Measurements from ENCODE around the gene ZMIZ1. TPM values are rescaled to one million over a fixed set of nuclear protein-coding genes. Genes with fewer than 3 reads are reported as not detected.

The ZMIZ1 gene
- total RNA-seq, 1 donor from 2014 or later: 11.0 TPM

- DNase-seq (ENCODE audit: low read depth in 2 of 2): no peak
These were observed 67.7 kb downstream of the ZMIZ1 start for GRCh38 chr10:79136236-79137005.

GRCh38 chr10:79137300-79137756 is 68.6 kb downstream of the ZMIZ1 start:
- DNase-seq (ENCODE audit: low read depth in 2 of 2): no peak

DNA sequence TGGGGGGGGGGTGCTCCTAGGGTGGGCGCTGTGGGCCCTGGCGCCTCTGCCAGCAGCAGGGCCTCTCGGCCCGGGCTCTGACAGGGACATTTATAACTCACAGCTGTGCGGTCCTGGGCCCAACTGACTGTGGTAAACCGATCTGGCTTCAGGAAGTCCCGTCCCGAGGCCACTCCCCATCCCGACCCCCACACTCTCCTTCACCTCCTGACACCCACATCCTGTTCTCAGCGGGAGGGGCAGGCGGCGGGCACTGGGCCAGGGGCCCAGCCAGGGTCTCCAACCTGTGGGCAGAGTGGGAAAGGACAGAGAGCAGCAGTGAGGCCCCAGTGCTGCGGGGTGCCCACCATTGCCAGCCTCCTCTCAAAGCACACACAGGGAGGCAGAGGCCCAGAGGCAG is 69.1 kb downstream of the ZMIZ1 start:
- DNase-seq (ENCODE audit: low read depth in 2 of 2): peak in 1 of 2 donors; percentile 58

DNA sequence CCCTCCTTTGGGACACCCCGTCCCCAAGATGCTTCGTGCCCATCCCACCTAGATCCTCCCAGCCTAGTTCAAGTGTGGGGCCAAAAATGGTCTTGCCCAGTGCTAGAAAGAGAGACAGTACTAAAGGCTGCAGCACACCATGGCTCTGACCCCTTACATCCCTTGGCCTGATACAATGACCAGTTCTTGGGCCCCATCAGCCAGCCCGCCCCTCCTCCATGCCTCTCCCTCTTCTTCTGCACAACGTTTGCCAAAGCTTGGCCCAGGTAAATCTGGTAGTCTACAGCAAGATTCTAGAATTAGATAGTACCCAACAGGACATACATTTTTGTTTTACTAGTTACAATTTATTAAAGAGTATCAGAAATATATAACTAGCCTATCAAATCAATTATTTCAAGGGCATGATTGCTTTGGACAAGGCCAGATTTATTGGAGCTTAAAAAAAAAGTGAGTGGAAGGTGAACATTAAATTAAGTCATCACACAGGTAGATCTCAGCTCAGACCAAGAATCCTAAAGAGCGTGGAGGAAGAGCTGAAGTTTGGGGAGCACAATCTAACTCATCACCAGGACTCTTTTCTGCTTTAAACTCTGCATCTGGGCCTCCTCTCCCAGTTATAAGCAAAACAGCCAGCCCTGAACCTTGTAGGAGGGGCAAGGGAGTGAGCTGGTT is 69.8 kb downstream of the ZMIZ1 start:
- no peak for DNase-seq (ENCODE audit: low read depth in 2 of 2)

DNA sequence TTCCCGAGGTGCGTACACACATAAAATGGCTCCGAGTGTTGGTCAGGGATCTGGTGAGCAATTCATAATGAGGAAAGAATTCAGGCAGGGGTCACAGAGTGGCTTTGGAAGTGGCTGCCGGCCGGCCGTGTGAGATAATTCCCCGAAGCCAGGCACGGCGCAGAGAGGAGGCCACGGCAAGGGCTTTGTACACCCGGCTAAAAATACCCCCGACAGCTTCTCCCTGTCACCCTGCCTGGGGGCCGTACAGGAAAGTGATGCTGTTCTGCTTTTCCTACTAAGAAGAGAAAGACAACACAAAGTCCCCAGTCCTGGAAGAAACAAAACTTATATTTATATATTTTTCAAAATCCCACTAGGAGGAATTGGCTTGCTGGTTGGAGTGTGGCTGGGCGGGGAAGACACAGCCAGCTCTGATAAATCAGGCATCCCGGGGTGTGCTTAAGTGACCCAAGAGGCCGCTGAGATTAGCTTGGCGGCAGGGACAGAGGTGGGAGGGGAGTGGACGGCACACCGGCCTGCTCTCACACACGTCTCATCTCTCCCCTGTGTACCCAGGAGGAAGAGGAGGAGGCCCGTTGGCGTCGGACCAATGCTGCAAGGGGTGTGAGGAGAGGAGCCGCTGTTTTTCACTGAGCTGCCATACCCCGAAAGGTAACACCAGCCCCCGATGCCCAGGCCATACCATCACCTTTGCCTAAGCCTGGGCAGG is 70.5 kb downstream of the ZMIZ1 start:
- peak; percentile 48 to 67 for DNase-seq (ENCODE audit: low read depth in 2 of 2)

- DNase-seq (ENCODE audit: low read depth in 2 of 2): no peak
These were observed 71.5 kb downstream of the ZMIZ1 start for GRCh38 chr10:79140085-79140793.

- DNase-seq (ENCODE audit: low read depth in 2 of 2): no peak
These were observed 72.1 kb downstream of the ZMIZ1 start for GRCh38 chr10:79140855-79141254.

- no peak for DNase-seq (ENCODE audit: low read depth in 2 of 2)
These were observed 73.3 kb downstream of the ZMIZ1 start for GRCh38 chr10:79142064-79142491.

DNA sequence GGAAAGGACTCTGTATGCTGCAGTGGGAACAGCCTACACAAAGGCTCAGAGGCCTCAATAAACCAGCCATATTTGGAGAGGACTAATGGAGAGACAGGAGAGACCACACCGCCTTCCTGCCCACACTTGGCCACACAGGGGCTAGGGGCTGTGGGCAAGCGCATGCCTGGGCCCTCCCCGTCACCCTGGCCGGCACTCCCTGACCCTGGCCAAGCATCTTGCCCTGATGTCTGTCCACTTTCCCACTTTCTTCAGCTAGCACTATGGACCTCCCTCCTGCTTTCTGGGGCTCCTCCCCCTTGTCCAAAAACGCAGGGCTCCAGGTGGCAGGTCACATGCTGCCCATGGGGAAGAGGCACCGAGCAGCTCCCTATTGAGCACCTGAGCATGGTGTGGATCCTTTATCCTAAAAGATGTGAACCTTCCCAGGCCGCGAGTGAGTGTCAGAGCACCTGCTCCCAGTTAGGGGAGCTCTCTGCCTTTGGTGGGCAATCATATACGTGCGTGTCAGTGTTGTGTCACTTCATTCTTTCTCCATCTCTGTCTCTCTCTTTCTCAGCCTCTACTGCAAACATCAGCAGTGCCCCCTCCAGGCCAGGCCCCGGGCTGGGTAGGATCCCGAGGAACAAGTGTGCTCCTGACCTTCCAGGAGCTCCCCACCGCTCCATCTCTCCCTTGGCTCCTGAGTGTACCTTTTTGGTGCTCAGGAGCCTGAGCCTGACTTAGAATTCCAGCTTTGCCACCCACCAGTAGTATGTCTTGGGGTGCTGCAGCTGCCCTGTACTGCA is 74.0 kb downstream of the ZMIZ1 start:
- DNase-seq (ENCODE audit: low read depth in 2 of 2): no peak

DNA sequence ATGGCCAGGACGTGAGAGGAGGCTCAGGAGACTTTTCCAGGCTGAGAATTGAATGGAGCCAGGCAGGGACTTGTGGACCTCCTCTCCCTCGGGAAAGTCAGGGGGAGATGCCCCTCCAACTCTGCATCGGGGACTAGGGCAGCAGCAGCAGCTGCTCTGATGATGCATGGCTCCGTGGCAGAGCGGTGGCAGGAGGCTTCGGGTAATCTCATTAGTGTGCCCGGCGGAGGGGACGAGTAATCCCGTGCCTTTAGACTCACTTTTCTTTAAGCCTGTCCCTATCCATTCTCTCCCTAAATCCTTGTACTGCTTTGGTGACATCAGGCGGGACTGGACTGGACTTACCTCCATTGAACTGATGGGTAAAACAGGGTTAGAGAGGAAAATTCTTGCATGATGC is 75.1 kb downstream of the ZMIZ1 start:
- no peak for DNase-seq (ENCODE audit: low read depth in 2 of 2)

GRCh38 chr10:79144351-79145173 is 75.8 kb downstream of the ZMIZ1 start:
- peak in 1 of 2 donors; percentile 49 for DNase-seq (ENCODE audit: low read depth in 2 of 2)

GRCh38 chr10:79145174-79145483 is 76.4 kb downstream of the ZMIZ1 start:
- DNase-seq (ENCODE audit: low read depth in 2 of 2): no peak

DNA sequence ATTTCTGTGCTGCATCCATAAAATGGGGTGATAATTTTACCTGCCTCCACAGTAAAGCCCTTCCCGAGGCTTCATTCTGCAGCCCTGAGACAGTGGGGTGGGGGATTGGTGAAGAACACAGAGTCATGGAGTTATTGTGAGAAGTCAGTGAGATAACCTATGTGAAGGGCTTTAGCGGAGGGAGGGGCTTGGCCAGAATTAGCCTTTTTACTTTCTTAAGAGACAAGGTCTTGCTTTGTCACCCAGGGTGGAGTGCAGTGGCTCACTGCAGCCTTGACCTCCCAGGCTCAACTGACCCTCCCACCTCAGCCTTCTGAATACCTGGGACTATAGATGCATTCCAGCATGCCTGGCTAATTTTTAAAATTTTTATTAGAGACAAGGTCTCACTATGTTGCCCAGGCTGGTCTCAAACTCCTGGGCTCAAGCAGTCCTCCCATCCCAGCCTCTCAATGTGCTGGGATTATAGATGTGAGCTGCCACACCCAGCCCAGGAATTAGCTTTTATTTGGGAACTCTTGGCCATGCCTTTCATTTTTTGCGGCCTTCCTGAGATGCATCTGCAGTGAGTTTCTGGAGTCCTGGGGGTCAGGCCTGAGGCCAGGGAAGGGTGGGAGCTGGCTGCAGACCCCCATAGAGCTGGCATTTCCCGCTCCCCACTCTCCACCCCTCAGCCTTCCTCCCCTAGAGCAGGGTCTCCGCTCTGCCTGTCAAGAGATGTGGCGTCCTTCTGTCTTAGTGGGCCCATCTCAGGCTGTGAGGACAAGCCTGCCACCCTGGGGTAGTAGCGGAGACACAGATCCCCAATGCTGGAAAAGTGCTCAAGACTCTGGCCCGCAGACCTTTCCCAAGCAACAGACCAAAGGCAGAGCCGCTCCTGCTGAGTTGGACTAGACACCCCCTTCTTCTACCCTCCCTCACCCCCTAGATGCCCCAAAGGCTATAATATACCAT is 77.0 kb downstream of the ZMIZ1 start:
- no peak for DNase-seq (ENCODE audit: low read depth in 2 of 2)

DNA sequence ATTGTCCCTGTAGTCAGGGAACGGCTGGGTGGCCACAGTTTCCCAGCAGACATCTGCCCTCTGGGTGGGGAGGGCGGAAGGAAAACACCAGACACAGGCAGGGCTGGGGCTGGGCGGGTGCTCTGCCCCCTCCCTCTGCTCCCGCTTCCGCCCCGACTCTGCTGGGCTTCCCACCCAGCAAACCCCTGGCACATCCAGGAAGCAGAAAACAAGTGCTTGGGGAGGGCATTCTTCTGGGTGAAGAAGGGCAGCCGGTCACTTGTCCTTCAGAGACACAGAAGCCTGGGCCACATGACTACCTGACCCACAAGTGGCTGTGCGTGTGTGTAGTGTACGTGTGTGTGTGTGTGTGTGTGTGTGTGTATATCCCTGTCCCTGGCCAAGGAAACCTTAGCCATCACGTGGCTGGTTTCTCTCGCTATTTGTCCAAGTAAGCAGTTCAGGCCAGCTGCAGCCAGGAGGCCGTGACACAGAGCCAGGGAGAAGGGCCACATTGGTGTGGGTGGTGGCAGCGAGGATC is 77.9 kb downstream of the ZMIZ1 start:
- DNase-seq (ENCODE audit: low read depth in 2 of 2): peak in 1 of 2 donors; percentile 81

- DNase-seq (ENCODE audit: low read depth in 2 of 2): no peak
These were observed 78.5 kb downstream of the ZMIZ1 start for GRCh38 chr10:79147306-79147705.

- DNase-seq (ENCODE audit: low read depth in 2 of 2): no peak
These were observed 79.2 kb downstream of the ZMIZ1 start for GRCh38 chr10:79147796-79148451.

GRCh38 chr10:79148452-79149344 is 79.9 kb downstream of the ZMIZ1 start:
- DNase-seq (ENCODE audit: low read depth in 2 of 2): peak; percentile 87 to 91

Data from dermis microvascular lymphatic vessel endothelial cell (primary cell).